NCI-H187 (cell line): ENCODE data around the gene CBX3.
"Not testable (repeated sequence)": the region's sequence is repeated elsewhere in the genome, so short reads cannot be mapped to it uniquely, and the experiment has no call there.

ENCODE experiments used
- DNase-seq, 2 experiments: peaks; one replicate each; lab custom pipeline; 2025; lab: John Stamatoyannopoulos, UW

The CBX3 gene

GRCh38 chr7:26201247-26202018 is at the start of gene CBX3:
Gene CBX3 (plus strand): TSS chr7:26201745. CDS start chr7:26202999, 1,254 bp downstream.
- peak; percentile 91 to 96 for DNase-seq

- DNase-seq = peak; percentile 63 to 87
Observed at GRCh38 chr7:26151953-26152781, 49.4 kb upstream of the CBX3 start, which contains the start of gene NFE2L3. Gene NFE2L3 (plus strand): TSS chr7:26152198. CDS start chr7:26152499, 301 bp downstream.

- DNase-seq = not testable (repeated sequence)
Observed at GRCh38 chr7:26152782-26153240, 48.7 kb upstream of the CBX3 start.

GRCh38 chr7:26153241-26153822 is 48.2 kb upstream of the CBX3 start:
- DNase-seq = no peak

- DNase-seq = no peak
Observed at GRCh38 chr7:26153823-26154783, 47.4 kb upstream of the CBX3 start.

- peak; percentile 48 to 85 for DNase-seq
Observed at GRCh38 chr7:26155531-26156375, 45.8 kb upstream of the CBX3 start.

- DNase-seq = peak in 1 of 2 experiments; percentile 28
Observed at GRCh38 chr7:26156451-26157420, 44.8 kb upstream of the CBX3 start.

- DNase-seq = no peak
Observed at GRCh38 chr7:26157520-26158105, 43.9 kb upstream of the CBX3 start.

GRCh38 chr7:26159243-26159642 is 42.3 kb upstream of the CBX3 start:
- DNase-seq = no peak

GRCh38 chr7:26160896-26161295 is 40.6 kb upstream of the CBX3 start:
- no peak for DNase-seq

GRCh38 chr7:26162431-26162830 is 39.1 kb upstream of the CBX3 start:
- no peak for DNase-seq

GRCh38 chr7:26163804-26164203 is 37.7 kb upstream of the CBX3 start:
- not testable (repeated sequence) for DNase-seq

- no peak for DNase-seq
Observed at GRCh38 chr7:26165950-26166683, 35.4 kb upstream of the CBX3 start.

GRCh38 chr7:26166684-26167266 is 34.8 kb upstream of the CBX3 start:
- DNase-seq = no peak

- DNase-seq = no peak
Observed at GRCh38 chr7:26167303-26167934, 34.1 kb upstream of the CBX3 start.

- no peak for DNase-seq
Observed at GRCh38 chr7:26168458-26169023, 33.0 kb upstream of the CBX3 start.

- no peak for DNase-seq
Observed at GRCh38 chr7:26169271-26169670, 32.3 kb upstream of the CBX3 start.
